ENCODE data around the gene DNAJC9.
A peak's percentile ranks its signal among the peaks of the same experiment; 100 is the strongest.

Gene DNAJC9

GRCh38 chr10:73233883-73234282, 13.2 kb downstream of the DNAJC9 start:
- no peak for TF ChIP-seq CTCF (conservative IDR thresholded peaks at IDR 0.05)
- H3K27ac ChIP-seq = no peak overlapping the region

GRCh38 chr10:73232887-73233286, 14.2 kb downstream of the DNAJC9 start:
- peak; percentile 18; the same call in 1 of the 2 replicates for TF ChIP-seq CTCF (conservative IDR thresholded peaks at IDR 0.05)
- no peak overlapping the region for H3K27ac ChIP-seq

- no peak for TF ChIP-seq CTCF (conservative IDR thresholded peaks at IDR 0.05)
- no peak overlapping the region for H3K27ac ChIP-seq
Measured at GRCh38 chr10:73229567-73229966, 17.5 kb downstream of the DNAJC9 start.

- no peak overlapping the region for H3K27ac ChIP-seq
- TF ChIP-seq CTCF (conservative IDR thresholded peaks at IDR 0.05) = no peak
Measured at GRCh38 chr10:73228247-73228646, 18.8 kb downstream of the DNAJC9 start.

GRCh38 chr10:73226663-73227062, 20.4 kb downstream of the DNAJC9 start:
- TF ChIP-seq CTCF (conservative IDR thresholded peaks at IDR 0.05) = no peak
- no peak overlapping the region for H3K27ac ChIP-seq

GRCh38 chr10:73225518-73225917, 21.5 kb downstream of the DNAJC9 start:
- no peak overlapping the region for H3K27ac ChIP-seq
- TF ChIP-seq CTCF (conservative IDR thresholded peaks at IDR 0.05) = no peak

- H3K27ac ChIP-seq = no peak overlapping the region
- TF ChIP-seq CTCF (conservative IDR thresholded peaks at IDR 0.05) = no peak
Measured at GRCh38 chr10:73220989-73221388, 26.1 kb downstream of the DNAJC9 start.

GRCh38 chr10:73219384-73219783, 27.7 kb downstream of the DNAJC9 start:
- no peak overlapping the region for H3K27ac ChIP-seq

More at GRCh38 chr10:73219384-73219783, 27.7 kb downstream of the DNAJC9 start:
- TF ChIP-seq CTCF (conservative IDR thresholded peaks at IDR 0.05) = no peak

Data from VCaP (cell line).